WTC11 (cell line): ENCODE measurements around the gene CCDC57. TPM values are rescaled to one million over a fixed set of nuclear protein-coding genes. Genes with fewer than 3 reads are reported as not detected.

Experiments used
- ATAC-seq: fragments of 200-7000 bp; cut with Tn5 transposase; 2 replicates; pipeline ENCODE4 v1.10.0; 2021; ENCODE audit warnings: mild to moderate bottlenecking, moderate library complexity
- CTCF ChIA-PET: fragments of 300-600 bp; sonication (Branson Sonifier 250); formaldehyde crosslinking; loops from one replicate; lab custom pipeline; 2021; ENCODE audit warnings: antibody characterized with exemption; lab: Charles Lee
- POLR2A ChIA-PET: fragments of 350-600 bp; sonication (Branson Sonifier 250); formaldehyde crosslinking; loops from one replicate; lab custom pipeline; 2021; ENCODE audit warnings: antibody characterized with exemption; lab: Charles Lee
- DNase-seq: peaks from one replicate; pipeline ENCODE4 v3.0.0; 2021; ENCODE audit warnings: low spot score
- H3K27ac Mint-ChIP-seq: 2 replicates; pipeline ENCODE4 v1.8.0; 2021; ENCODE audit warnings: mixed read lengths
- H3K27me3 Mint-ChIP-seq: 2 replicates; pipeline ENCODE4 v1.8.0; 2021; ENCODE audit warnings: low read depth, mild to moderate bottlenecking, moderate library complexity, mixed read lengths
- H3K36me3 Mint-ChIP-seq: 2 replicates; pipeline ENCODE4 v1.8.0; 2021; ENCODE audit warnings: mixed read lengths
- H3K4me1 Mint-ChIP-seq: 2 replicates; pipeline ENCODE4 v1.8.0; 2022; ENCODE audit warnings: mixed read lengths
- H3K4me3 Mint-ChIP-seq: 2 replicates; pipeline ENCODE4 v1.8.0; 2021; ENCODE audit warnings: mild to moderate bottlenecking, moderate library complexity, mixed read lengths
- H3K9me3 Mint-ChIP-seq: 2 replicates; pipeline ENCODE4 v1.8.0; 2021; ENCODE audit warnings: mixed read lengths
- ATF2 ChIP-seq: sonication (generic); formaldehyde crosslinking; IDR thresholded peaks from 2 replicates; pipeline ENCODE4 v1.8.1; 2022; ENCODE audit warnings: low read depth, missing genetic modification reagents, borderline replicate concordance
- CREM ChIP-seq: sonication (generic); formaldehyde crosslinking; IDR thresholded peaks from 2 replicates; pipeline ENCODE4 v1.8.1; 2022; ENCODE audit warnings: mild to moderate bottlenecking, missing genetic modification reagents, moderate library complexity
- ELF4 ChIP-seq: sonication (generic); formaldehyde crosslinking; IDR thresholded peaks from 2 replicates; pipeline ENCODE4 v1.8.1; 2022; ENCODE audit warnings: low read depth, mild to moderate bottlenecking, moderate library complexity, missing genetic modification reagents
- FOXP1 ChIP-seq: sonication (generic); formaldehyde crosslinking; IDR thresholded peaks from 2 replicates; pipeline ENCODE4 v1.8.0; 2022; ENCODE audit warnings: missing genetic modification reagents, mild to moderate bottlenecking, moderate library complexity, borderline replicate concordance
- IRF2 ChIP-seq: sonication (generic); formaldehyde crosslinking; IDR thresholded peaks from 2 replicates; pipeline ENCODE4 v1.8.0; 2022; ENCODE audit warnings: low read depth, missing genetic modification reagents, borderline replicate concordance
- NFE2L1 ChIP-seq: sonication (generic); formaldehyde crosslinking; IDR thresholded peaks from 2 replicates; pipeline ENCODE4 v1.8.1; 2023; ENCODE audit warnings: missing genetic modification reagents
- NFYB ChIP-seq: sonication (generic); formaldehyde crosslinking; conservative IDR thresholded peaks from 2 replicates; pipeline ENCODE4 v1.8.0; 2022; ENCODE audit warnings: low read depth, missing genetic modification reagents
- PRDM15 ChIP-seq: sonication (generic); formaldehyde crosslinking; IDR thresholded peaks from 2 replicates; pipeline ENCODE4 v1.8.0; 2022; ENCODE audit warnings: missing genetic modification reagents
- PRRX2 ChIP-seq: fragments of 250-450 bp; sonication (Bioruptor Pico); IDR thresholded peaks from 2 replicates; pipeline ENCODE4 v1.8.0; 2021; ENCODE audit warnings: mild to moderate bottlenecking
- SP1 ChIP-seq: sonication (generic); formaldehyde crosslinking; conservative IDR thresholded peaks from 2 replicates; pipeline ENCODE4 v1.8.1; 2022; ENCODE audit warnings: missing genetic modification reagents
- TCF7 ChIP-seq: sonication (generic); formaldehyde crosslinking; IDR thresholded peaks from 2 replicates; pipeline ENCODE4 v1.8.0; 2022; ENCODE audit warnings: mild to moderate bottlenecking, low read depth, missing genetic modification reagents, moderate library complexity
- USF2 ChIP-seq: sonication (generic); formaldehyde crosslinking; IDR thresholded peaks from 2 replicates; pipeline ENCODE4 v1.8.1; 2023; ENCODE audit warnings: mild to moderate bottlenecking, missing genetic modification reagents, moderate library complexity
- ZBTB21 ChIP-seq: sonication (generic); formaldehyde crosslinking; IDR thresholded peaks from 2 replicates; pipeline ENCODE4 v1.8.1; 2023; ENCODE audit warnings: mild to moderate bottlenecking, missing genetic modification reagents, borderline replicate concordance
- ZNF121 ChIP-seq: sonication (generic); formaldehyde crosslinking; IDR thresholded peaks from 2 replicates; pipeline ENCODE4 v1.8.0; 2023; ENCODE audit warnings: missing genetic modification reagents
- ZNF263 ChIP-seq: sonication (generic); formaldehyde crosslinking; IDR thresholded peaks from 2 replicates; pipeline ENCODE4 v1.8.1; 2022; ENCODE audit warnings: low read depth, mild to moderate bottlenecking, moderate library complexity, missing genetic modification reagents
- ZNF396 ChIP-seq: fragments of 250-450 bp; sonication (Bioruptor Pico); IDR thresholded peaks from 2 replicates; pipeline ENCODE4 v1.8.0; 2021; ENCODE audit warnings: mild to moderate bottlenecking, moderate library complexity, borderline replicate concordance
- total RNA-seq: library from RNA; stranded (reverse); gene quantifications from 3 replicates; pipeline ENCODE4 v1.2.3, GENCODE V29; 2021
- TF ChIP-seq, protein P1 (sequence below): fragments of 250-450 bp; sonication (Bioruptor Pico); IDR thresholded peaks from 2 replicates; pipeline ENCODE4 v1.9.0; 2021; ENCODE audit warnings: mild to moderate bottlenecking
- TF ChIP-seq, protein P2 (sequence below): fragments of 250-450 bp; sonication (Bioruptor Pico); conservative IDR thresholded peaks from 2 replicates; pipeline ENCODE4 v1.9.0; 2021; ENCODE audit warnings: mild to moderate bottlenecking
- TF ChIP-seq, protein P3 (sequence below): sonication (generic); formaldehyde crosslinking; IDR thresholded peaks from 2 replicates; pipeline ENCODE4 v1.8.1; 2023; ENCODE audit warnings: mild to moderate bottlenecking, missing genetic modification reagents, moderate library complexity

Gene CCDC57
- total RNA-seq, 1 experiment from 2014 or later = 20.0 TPM

GRCh38 chr17:82218349-82219075, 5.9 kb upstream of the CCDC57 start:
- peaks cover 33% of the 10 kb centered on the region for H3K27me3 Mint-ChIP-seq
- no peak overlapping the region for H3K27ac Mint-ChIP-seq
- no peak for TF ChIP-seq ZNF121
- no peak for TF ChIP-seq NFE2L1 (CRISPR knock-in tag)
- TF ChIP-seq, protein P1, sequence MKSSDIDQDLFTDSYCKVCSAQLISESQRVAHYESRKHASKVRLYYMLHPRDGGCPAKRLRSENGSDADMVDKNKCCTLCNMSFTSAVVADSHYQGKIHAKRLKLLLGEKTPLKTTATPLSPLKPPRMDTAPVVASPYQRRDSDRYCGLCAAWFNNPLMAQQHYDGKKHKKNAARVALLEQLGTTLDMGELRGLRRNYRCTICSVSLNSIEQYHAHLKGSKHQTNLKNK = no peak
- TF ChIP-seq NFYB = no peak
- TF ChIP-seq SP1 (CRISPR knock-in tag) = no peak
- TF ChIP-seq USF2 = no peak
- TF ChIP-seq TCF7 (CRISPR knock-in tag) = no peak
- TF ChIP-seq ELF4 = no peak
- TF ChIP-seq IRF2 (CRISPR knock-in tag) = no peak
- TF ChIP-seq ZBTB21 (CRISPR knock-in tag) = no peak
- TF ChIP-seq ATF2 (CRISPR knock-in tag) = no peak
- TF ChIP-seq PRRX2 (CRISPR knock-in tag) = no peak
- TF ChIP-seq, protein P2, sequence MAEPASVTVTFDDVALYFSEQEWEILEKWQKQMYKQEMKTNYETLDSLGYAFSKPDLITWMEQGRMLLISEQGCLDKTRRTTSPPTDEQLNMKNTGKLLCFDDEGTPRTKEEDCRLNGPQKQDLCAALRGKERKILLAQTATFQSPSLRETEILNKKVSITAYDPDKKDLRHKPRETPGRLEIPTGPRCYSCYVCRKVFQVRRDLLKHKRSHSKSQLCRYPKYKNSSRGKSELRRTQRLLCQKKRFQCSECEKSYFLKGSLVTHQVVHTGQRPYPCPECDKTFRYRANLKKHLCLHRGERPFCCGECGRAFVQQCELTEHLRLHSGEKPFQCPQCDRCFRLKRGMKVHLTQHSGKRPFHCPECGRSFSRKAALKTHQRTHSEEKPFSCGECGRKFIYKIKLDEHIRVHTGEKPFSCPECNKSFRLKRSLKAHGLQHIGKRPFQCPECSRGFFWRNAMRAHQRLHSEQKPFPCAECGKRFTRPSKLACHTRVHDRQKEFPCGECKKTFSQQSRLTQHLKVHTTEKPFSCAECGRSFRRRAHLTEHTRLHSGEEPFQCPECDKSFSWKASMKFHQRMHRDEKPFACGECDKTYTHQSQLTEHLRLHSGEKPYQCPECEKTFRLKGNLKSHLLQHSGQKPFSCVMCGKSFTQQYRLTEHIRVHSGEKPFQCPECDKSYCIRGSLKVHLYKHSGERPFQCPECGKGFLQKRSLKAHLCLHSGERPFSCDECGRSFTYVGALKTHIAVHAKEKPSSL (CRISPR knock-in tag) = no peak
- no peak for TF ChIP-seq ZNF263 (CRISPR knock-in tag)
- no peak for TF ChIP-seq FOXP1
- TF ChIP-seq CREM (CRISPR knock-in tag) = no peak
- TF ChIP-seq, protein P3, sequence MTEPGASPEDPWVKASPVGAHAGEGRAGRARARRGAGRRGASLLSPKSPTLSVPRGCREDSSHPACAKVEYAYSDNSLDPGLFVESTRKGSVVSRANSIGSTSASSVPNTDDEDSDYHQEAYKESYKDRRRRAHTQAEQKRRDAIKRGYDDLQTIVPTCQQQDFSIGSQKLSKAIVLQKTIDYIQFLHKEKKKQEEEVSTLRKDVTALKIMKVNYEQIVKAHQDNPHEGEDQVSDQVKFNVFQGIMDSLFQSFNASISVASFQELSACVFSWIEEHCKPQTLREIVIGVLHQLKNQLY (CRISPR knock-in tag) = no peak
- no peak for TF ChIP-seq ZNF396 (CRISPR knock-in tag)
- TF ChIP-seq PRDM15 (CRISPR knock-in tag) = no peak
- ChIA-PET POLR2A (no interaction called here), CTCF (no interaction called here)
- DNase-seq (no peak), ATAC-seq (no peak)
- no peak overlapping the region for H3K4me3 Mint-ChIP-seq
- no peaks in the 10 kb centered on the region for H3K36me3 Mint-ChIP-seq
- H3K4me1 Mint-ChIP-seq = 0 out of 2 replicates have a peak, but pooled peaks cover under 1% of the 10 kb centered on the region
- no peaks in the 10 kb centered on the region; the same call in 1 of the 2 replicates for H3K9me3 Mint-ChIP-seq
